Karpas-422 (cell line): ENCODE measurements around the gene GALNS. TPM values are rescaled to one million over a fixed set of nuclear protein-coding genes. Genes with fewer than 3 reads are reported as not detected.
A peak's percentile ranks its signal among the peaks of the same experiment; 100 is the strongest.

Experiments used
- DNase-seq: peaks from one replicate; pipeline ENCODE4 v3.0.0-alpha.2; 2015
- H2AFZ ChIP-seq: fragments of 200-600 bp; sonication (generic); 2 replicates; pipeline ENCODE4 v1.6.1; 2014; ENCODE audit warnings: antibody characterized with exemption, low read length, mixed read lengths
- H3K27ac ChIP-seq: fragments of 200-600 bp; sonication (generic); 2 replicates; pipeline ENCODE4 v1.5.1; 2014; ENCODE audit warnings: mild to moderate bottlenecking, low read length, moderate library complexity
- H3K27me3 ChIP-seq: fragments of 200-600 bp; sonication (generic); 2 replicates; pipeline ENCODE4 v1.6.1; 2014; ENCODE audit warnings: low read length, mixed read lengths
- H3K36me3 ChIP-seq: fragments of 200-600 bp; sonication (generic); 2 replicates; pipeline ENCODE4 v1.6.1; 2014; ENCODE audit warnings: low read length, mixed read lengths; ENCODE audit not compliant: insufficient read depth
- H3K4me1 ChIP-seq: fragments of 200-600 bp; sonication (generic); 2 replicates; pipeline ENCODE4 v1.6.1; 2014; ENCODE audit warnings: mild to moderate bottlenecking, low read length, mixed read lengths
- H3K4me2 ChIP-seq: fragments of 200-600 bp; sonication (generic); 2 replicates; pipeline ENCODE4 v1.6.1; 2014; ENCODE audit warnings: low read length, low read depth, mild to moderate bottlenecking; ENCODE audit not compliant: poor library complexity, severe bottlenecking
- H3K4me3 ChIP-seq: fragments of 200-600 bp; sonication (generic); 2 replicates; pipeline ENCODE4 v1.5.1; 2014; ENCODE audit warnings: mild to moderate bottlenecking, antibody characterized with exemption, low read length, mixed read lengths
- H3K79me2 ChIP-seq: fragments of 200-600 bp; sonication (generic); 2 replicates; pipeline ENCODE4 v1.6.1; 2014; ENCODE audit warnings: mild to moderate bottlenecking, low read length, mixed read lengths
- H3K9ac ChIP-seq: fragments of 200-600 bp; sonication (generic); 2 replicates; pipeline ENCODE4 v1.6.0; 2014; ENCODE audit warnings: low read length
- H3K9me2 ChIP-seq: fragments of 200-600 bp; sonication (generic), shearing (Covaris generic); replicated peaks from 2 replicates; pipeline ENCODE4 v1.6.0; 2014; ENCODE audit warnings: mild to moderate bottlenecking, low read length, moderate library complexity; ENCODE audit not compliant: insufficient read depth
- H3K9me3 ChIP-seq: fragments of 300-700, 200-600 bp; sonication (generic); 2 replicates; pipeline ENCODE4 v1.6.1; 2014; ENCODE audit warnings: low read length, mixed read lengths
- H4K20me1 ChIP-seq: fragments of 200-600 bp; sonication (generic); 2 replicates; pipeline ENCODE4 v1.6.1; 2014; ENCODE audit warnings: mild to moderate bottlenecking, antibody characterized with exemption, low read length, low read depth; ENCODE audit not compliant: insufficient read depth
- total RNA-seq: library from RNA; depleted of rRNA; stranded (reverse); fragments of >200 nt; shearing (Covaris generic); gene quantifications from 2 replicates; pipeline ENCODE4 v1.2.3, GENCODE V29; 2014; ENCODE audit warnings: low replicate concordance

GALNS gene
- total RNA-seq, 1 experiment from 2014 or later = 26.8 TPM

DNA sequence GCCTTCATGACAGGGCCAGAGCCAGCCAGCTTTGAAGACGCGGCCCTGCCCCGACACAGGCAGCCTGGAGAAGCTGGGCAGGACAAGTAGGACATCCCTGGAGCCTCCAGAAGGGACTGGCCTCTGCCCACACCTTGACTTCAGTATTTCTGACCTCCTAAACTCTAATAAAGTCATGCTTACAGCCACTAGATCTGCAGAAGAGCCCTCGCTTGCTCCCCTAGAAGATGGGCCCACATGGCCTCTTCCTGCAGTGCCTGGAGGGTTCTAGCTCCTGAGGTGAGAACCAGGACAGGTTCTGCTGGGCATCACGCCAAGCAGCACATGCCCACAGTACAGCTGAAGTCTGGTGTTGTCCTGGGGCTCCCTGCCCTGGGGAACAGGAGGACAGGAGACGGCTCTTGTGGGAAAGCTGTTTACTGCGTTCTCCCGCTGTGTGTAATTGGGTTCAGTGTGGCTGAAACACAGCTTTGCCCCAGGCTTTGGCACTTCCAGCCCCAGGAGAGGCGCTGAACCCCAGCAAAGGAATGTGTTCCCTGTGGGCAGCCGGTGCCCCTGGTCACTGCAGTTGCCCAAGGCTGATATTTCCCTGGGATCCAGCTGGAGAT, 47.6 kb downstream of the GALNS start:
- Histone ChIP-seq H3K9me2 (no peaks in the 10 kb centered on the region), H4K20me1 (peaks cover 43% of the 10 kb centered on the region; the same call in 1 of the 2 replicates), H3K27ac (no peak overlapping the region), H3K4me2 (peak overlapping the region; percentile 79), H2AFZ (no peak overlapping the region), H3K79me2 (peaks cover 34% of the 10 kb centered on the region), H3K36me3 (peaks cover 22% of the 10 kb centered on the region; the same call in 1 of the 2 replicates), H3K4me1 (peaks cover 37% of the 10 kb centered on the region), H3K9me3 (peaks cover 3% of the 10 kb centered on the region), H3K4me3 (peak overlapping the region; percentile 88; the same call in 1 of the 2 replicates), H3K9ac (peak overlapping the region; percentile 88), H3K27me3 (no peaks in the 10 kb centered on the region)
- peak; percentile 60 for DNase-seq

DNA sequence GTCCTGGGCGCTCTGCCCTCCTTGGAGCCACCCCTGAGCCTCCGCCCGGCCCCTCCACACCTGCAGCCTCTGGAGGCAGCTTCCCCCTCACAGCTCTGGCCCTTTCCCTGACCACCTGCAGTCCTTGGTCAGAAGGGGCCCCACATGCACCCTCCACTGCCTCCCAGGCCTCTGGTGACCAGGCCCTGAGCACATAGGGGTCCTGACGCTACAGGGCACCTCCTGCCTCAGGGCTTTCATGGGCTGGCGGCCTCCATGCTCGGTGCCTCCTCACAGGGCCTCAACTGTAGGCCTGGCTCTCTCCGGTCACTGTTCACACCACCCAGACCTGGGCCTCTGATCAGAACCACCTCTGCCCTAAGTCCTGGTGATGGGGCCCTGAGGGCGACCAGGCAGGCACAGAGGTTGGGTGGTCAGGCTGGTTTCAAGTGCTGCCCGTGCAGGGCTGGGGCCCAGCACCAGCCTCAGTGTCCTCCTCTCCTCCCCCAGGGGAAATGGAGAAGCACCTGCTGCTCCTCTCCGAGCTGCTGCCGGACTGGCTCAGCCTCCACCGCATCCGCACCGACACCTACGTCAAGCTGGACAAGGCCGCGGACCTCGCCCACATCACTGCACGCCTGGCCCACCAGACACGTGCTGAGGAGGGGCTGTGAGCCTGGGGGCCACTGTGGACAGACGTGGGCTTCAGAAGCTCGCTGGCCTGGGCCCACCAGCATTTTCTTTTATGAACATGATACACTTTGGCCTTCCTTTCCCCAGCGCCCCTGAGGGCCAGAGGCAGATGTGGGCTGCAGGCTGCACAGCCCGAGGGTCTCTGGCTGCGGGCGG, 48.9 kb downstream of the GALNS start:
- no peaks in the 10 kb centered on the region for H3K27me3 ChIP-seq
- H3K36me3 ChIP-seq = peaks cover 22% of the 10 kb centered on the region; the same call in 1 of the 2 replicates
- no peak overlapping the region for H3K27ac ChIP-seq
- H2AFZ ChIP-seq = no peak overlapping the region
- peaks cover 43% of the 10 kb centered on the region for H3K4me1 ChIP-seq
- H3K4me2 ChIP-seq = no peak overlapping the region
- H3K9ac ChIP-seq = no peak overlapping the region
- peak; percentile 49 for DNase-seq
- peaks cover 3% of the 10 kb centered on the region for H3K9me3 ChIP-seq
- H3K79me2 ChIP-seq = peaks cover 38% of the 10 kb centered on the region
- no peaks in the 10 kb centered on the region for H3K9me2 ChIP-seq
- H4K20me1 ChIP-seq = peaks cover 38% of the 10 kb centered on the region; the same call in 1 of the 2 replicates
- no peak overlapping the region for H3K4me3 ChIP-seq

DNA sequence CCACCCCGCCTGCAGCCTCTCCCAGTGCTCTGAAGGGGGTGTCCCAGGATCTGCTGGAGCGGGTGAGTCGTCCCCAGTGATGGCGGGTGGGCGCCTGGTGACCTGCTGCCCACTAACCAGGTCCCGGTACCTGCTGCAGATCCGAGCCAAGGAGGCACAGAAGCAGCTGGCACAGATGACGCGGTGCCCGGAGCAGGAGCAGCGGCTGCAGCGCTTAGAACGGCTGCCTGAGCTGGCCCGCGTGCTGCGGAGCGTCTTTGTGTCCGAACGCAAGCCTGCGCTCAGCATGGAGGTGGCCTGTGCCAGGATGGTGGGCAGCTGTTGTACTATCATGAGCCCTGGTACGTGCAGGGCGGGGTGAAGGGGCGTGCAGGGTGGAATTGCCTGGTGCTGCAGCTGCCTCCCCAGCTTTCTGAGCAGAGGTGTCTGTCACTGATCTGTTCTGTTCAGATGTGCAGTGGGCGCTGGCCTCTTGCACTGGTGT, 49.6 kb downstream of the GALNS start:
- H3K27me3 ChIP-seq = no peaks in the 10 kb centered on the region
- no peak overlapping the region for H3K4me3 ChIP-seq
- DNase-seq = peak; percentile 49
- H3K9me2 ChIP-seq = no peaks in the 10 kb centered on the region
- no peak overlapping the region for H3K4me2 ChIP-seq
- peaks cover 49% of the 10 kb centered on the region for H3K4me1 ChIP-seq
- peaks cover 3% of the 10 kb centered on the region; the same call in 1 of the 2 replicates for H3K9me3 ChIP-seq
- no peak overlapping the region for H3K27ac ChIP-seq
- peaks cover 22% of the 10 kb centered on the region; the same call in 1 of the 2 replicates for H3K36me3 ChIP-seq
- H3K79me2 ChIP-seq = peaks cover 38% of the 10 kb centered on the region
- no peak overlapping the region for H3K9ac ChIP-seq
- H4K20me1 ChIP-seq = peaks cover 35% of the 10 kb centered on the region; the same call in 1 of the 2 replicates
- H2AFZ ChIP-seq = no peak overlapping the region

DNA sequence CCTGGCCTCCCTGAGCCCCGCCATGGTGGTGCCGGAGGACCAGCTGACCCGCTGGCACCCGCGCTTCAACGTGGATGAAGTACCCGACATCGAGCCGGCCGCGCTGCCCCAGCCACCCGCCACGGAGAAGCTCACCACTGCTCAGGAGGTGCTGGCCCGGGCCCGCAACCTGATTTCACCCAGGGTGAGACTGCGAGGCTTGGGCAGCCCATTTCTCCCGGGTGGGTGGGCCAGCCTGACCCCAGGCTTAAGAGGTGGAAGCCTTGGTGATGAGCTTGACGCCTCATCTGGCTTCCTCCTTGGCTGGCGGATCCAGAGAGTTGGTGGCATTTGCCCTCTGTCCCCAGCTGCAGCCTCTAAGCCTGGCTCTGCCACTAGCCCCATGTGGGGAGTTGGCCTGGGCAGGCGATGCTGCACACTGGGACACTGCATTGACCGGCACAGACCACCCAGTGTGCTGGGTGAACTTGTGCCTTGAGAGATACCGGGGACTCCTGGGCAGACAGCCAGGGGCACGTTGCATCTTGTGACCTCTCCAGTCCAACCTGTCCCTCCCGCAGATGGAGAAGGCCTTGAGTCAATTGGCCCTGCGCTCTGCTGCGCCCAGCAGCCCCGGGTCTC, 50.1 kb downstream of the GALNS start:
- Histone ChIP-seq H3K27me3 (no peaks in the 10 kb centered on the region), H3K4me1 (peaks cover 47% of the 10 kb centered on the region), H3K4me3 (no peak overlapping the region), H3K9me3 (no peaks in the 10 kb centered on the region), H4K20me1 (peaks cover 32% of the 10 kb centered on the region; the same call in 1 of the 2 replicates), H3K9me2 (no peaks in the 10 kb centered on the region), H2AFZ (no peak overlapping the region), H3K4me2 (no peak overlapping the region), H3K36me3 (peaks cover 22% of the 10 kb centered on the region; the same call in 1 of the 2 replicates), H3K27ac (no peak overlapping the region), H3K79me2 (peaks cover 38% of the 10 kb centered on the region), H3K9ac (no peak overlapping the region)
- peak; percentile 45 for DNase-seq

DNA sequence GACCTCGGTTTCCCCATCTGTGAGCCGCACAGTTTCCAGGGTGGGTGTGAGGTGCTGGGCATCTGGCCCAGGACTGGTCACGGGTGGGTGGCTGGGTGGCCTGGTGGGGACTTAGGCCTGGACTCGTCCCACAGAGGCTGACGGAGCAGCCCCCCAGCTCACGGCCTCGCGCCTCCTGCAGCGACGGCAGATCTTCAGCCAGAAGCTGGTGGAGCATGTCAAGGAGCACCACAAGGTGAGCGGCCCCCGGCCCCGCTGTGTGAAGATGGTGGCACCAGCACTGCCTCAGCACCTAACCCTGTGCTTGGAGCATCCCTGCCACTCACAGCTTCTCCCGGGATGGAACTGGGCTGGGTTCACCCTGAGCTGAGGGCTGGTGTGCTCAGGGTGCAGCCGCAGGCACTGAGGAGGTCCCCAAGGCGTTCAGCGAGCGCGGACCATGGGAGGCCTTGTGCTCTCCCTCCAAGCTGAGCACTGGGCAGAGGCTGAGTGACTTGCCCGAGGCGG, 50.8 kb downstream of the GALNS start:
- Histone ChIP-seq H3K4me3 (no peak overlapping the region), H3K4me1 (peaks cover 44% of the 10 kb centered on the region), H3K9ac (no peak overlapping the region), H3K4me2 (peak overlapping the region; percentile 97), H3K27ac (no peak overlapping the region), H4K20me1 (peaks cover 32% of the 10 kb centered on the region; the same call in 1 of the 2 replicates), H3K27me3 (no peaks in the 10 kb centered on the region), H3K79me2 (peaks cover 36% of the 10 kb centered on the region), H2AFZ (no peak overlapping the region), H3K9me2 (no peaks in the 10 kb centered on the region), H3K9me3 (no peaks in the 10 kb centered on the region), H3K36me3 (peaks cover 22% of the 10 kb centered on the region; the same call in 1 of the 2 replicates)
- peak; percentile 39 for DNase-seq

DNA sequence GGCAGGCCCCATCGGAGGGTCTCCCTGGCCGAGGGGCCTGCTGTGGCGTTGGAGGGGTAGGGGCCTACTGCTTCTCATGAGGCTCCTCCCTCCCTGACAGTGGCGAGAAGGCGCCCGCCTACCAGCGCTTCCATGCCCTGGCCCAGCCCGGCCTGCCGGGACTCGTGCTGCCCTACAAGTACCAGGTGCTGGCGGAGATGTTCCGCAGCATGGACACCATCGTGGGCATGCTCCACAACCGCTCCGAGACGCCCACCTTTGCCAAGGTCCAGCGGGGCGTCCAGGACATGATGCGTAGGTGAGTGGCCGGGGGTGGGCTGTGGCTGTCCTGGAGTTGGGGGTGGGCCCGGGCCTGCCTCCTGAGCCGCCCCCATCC, 51.4 kb downstream of the GALNS start:
- Histone ChIP-seq H3K27me3 (no peaks in the 10 kb centered on the region), H3K79me2 (peaks cover 30% of the 10 kb centered on the region), H4K20me1 (peaks cover 26% of the 10 kb centered on the region; the same call in 1 of the 2 replicates), H3K4me2 (peak overlapping the region; percentile 97), H3K9me3 (no peaks in the 10 kb centered on the region), H3K4me3 (peak overlapping the region; percentile 99; the same call in 1 of the 2 replicates), H3K27ac (peak overlapping the region; percentile 79; the same call in 1 of the 2 replicates), H2AFZ (no peak overlapping the region), H3K36me3 (peaks cover 22% of the 10 kb centered on the region; the same call in 1 of the 2 replicates), H3K9me2 (no peaks in the 10 kb centered on the region), H3K4me1 (peaks cover 38% of the 10 kb centered on the region), H3K9ac (peak overlapping the region; percentile 98)
- no peak for DNase-seq

DNA sequence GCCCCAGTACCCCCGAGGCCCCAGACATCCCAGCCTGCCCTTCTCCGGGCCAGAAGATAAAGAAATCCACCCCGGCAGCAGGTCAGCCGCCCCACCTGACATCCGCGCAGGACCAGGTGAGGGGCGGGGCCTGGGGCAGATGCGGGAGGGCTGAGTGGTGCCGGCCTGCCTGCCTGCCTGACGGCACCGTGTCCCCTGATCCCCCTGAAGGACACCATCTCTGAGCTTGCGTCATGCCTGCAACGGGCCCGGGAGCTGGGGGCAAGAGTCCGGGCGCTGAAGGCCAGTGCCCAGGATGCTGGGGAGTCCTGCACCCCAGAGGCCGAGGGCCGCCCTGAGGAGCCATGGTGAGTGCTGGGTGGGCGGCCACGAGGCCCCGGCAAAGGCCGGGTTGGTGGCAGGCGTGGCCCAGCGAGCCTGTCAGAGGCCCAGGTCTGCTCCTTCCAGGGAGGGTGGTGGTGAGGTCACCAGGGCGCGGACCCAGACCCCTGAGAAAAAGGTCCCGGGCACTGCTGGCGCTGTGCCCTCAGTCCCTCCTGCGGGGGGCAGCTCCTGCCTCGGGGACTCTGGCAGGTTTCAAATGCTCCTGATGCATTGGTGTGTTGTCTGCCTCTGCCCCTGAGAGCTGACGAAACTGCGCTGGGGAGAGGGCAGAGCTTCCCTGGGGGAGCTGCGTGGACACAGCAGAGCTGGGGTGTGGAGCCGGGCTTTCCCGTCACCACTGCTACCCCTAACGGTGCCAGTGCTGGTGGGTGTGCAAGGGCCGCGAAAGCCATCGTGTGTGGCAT, 52.0 kb downstream of the GALNS start:
- Histone ChIP-seq H3K9ac (peak overlapping the region; percentile 98), H3K27me3 (no peaks in the 10 kb centered on the region), H3K9me2 (no peaks in the 10 kb centered on the region), H3K79me2 (peaks cover 25% of the 10 kb centered on the region), H3K4me3 (peak overlapping the region; percentile 99), H3K36me3 (peaks cover 16% of the 10 kb centered on the region; the same call in 1 of the 2 replicates), H3K4me2 (peak overlapping the region; percentile 97), H4K20me1 (peaks cover 20% of the 10 kb centered on the region; the same call in 1 of the 2 replicates), H2AFZ (no peak overlapping the region), H3K27ac (peak overlapping the region; percentile 79), H3K9me3 (no peaks in the 10 kb centered on the region), H3K4me1 (peaks cover 32% of the 10 kb centered on the region)
- peak; percentile 82 for DNase-seq
